VCaP (cell line): ENCODE results near the gene XXYLT1.
"Not testable (repeated sequence)": the region's sequence is repeated elsewhere in the genome, so short reads cannot be mapped to it uniquely, and the experiment has no call there.

Source experiments
- H3K27ac ChIP-seq: fragments of 450-650 bp; 2 replicates; pipeline ENCODE4 v1.5.1; 2017
- CTCF ChIP-seq: fragments of 450-650 bp; conservative IDR thresholded peaks from 2 replicates; pipeline ENCODE4 v1.5.1; 2017; ENCODE audit warnings: mild to moderate bottlenecking, moderate library complexity

Gene XXYLT1

GRCh38 chr3:195096484-195097330 is 174.3 kb downstream of the XXYLT1 start:
- peak overlapping the region; percentile 98 for H3K27ac ChIP-seq
- TF ChIP-seq CTCF = no peak

DNA sequence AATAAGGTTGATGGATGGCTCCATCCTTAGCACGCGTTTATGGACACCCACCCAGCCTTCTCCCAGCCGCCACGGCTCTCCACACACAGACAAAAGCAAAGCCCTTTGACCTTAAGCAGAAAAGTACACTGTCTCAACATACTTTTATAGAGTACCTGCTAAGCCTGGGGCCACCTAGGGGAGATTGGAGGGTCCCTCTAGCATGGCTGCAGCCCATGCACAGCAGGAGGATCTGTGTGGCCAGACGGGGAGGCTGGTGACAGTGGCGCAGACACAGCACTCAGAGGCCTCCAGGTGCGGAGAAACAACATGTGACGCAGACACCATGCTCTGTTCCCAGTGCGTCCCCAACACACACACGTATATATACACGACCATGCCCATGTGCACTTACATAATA is 174.9 kb downstream of the XXYLT1 start:
- no peak for TF ChIP-seq CTCF
- H3K27ac ChIP-seq = peak overlapping the region; percentile 98

DNA sequence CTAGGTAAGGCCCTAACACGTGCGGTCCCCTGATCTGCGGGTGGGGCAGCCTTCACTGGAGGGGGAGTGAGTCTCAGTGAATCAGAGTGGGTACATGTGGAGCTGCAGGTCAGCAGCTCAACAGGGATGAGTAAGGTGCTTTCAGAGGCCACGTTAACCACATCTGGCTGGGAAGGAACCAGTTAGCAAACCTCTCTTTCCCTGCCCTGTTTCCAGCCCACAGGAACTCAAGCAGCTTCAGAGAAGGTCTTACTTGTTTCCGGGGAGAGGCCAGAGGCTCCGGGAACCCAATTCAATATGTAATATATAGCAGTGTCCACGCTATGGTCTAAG is 175.3 kb downstream of the XXYLT1 start:
- H3K27ac ChIP-seq = peak overlapping the region; percentile 98
- no peak for TF ChIP-seq CTCF

DNA sequence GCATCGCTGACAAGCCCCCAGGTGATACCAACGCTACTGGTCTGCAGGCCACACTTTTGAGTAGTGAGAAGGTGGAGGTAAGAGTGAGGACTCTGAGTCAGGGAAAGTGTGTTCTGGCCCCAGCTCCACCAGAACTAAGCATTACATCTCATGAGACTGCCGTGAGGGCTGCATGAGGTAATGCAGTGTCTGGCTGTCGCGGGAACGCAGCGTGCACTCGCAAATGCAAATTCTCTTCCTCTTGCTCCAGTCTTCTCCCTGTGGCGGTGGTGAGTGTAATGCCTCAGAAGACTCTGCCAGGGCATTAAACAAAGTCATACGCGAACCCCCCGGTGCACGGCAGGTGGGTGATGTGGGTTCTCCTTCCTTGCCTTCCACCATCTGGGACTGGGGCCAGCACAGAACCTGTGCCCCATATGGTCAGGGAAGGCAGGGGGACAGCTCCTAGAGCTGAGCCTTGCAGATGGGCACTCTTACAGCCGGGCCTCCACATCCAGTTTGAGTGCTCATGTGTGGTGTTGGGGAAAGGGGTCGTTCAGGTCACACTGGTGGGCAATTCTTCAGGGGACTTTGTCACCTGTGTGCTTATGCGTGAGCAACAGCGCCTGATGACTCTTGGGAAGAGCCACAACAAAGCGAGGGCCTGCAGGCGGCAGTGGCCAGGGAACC is 175.8 kb downstream of the XXYLT1 start:
- TF ChIP-seq CTCF = no peak
- peak overlapping the region; percentile 98 for H3K27ac ChIP-seq

- peak overlapping the region; percentile 98 for H3K27ac ChIP-seq
Observed at GRCh38 chr3:195094191-195094921, 176.6 kb downstream of the XXYLT1 start.

DNA sequence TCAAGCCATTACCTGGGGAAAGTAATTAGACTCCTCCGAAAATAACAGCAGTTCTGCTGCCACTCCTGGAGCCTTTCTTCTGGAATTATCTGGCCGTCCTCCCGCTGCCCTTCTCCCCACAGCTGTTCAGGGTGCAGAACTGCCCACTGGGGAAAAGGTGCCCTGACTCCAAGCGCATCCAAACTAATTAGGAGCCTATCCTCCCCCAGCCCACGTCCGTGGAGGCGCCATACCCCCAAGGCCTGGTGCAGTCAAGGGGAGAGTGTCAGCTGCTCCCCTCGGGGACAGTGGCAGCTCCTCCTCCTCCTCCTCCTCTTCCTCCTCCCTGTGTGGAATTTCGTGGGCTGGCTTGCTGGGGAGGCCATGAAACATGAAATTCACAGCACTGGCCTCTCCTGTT is 177.2 kb downstream of the XXYLT1 start:
- TF ChIP-seq CTCF = no peak
- peak overlapping the region; percentile 98; the same call in 1 of the 2 replicates for H3K27ac ChIP-seq

More at GRCh38 chr3:195094191-195094921, 176.6 kb downstream of the XXYLT1 start:
- no peak for TF ChIP-seq CTCF

GRCh38 chr3:195087840-195088601 is 182.9 kb downstream of the XXYLT1 start:
- H3K27ac ChIP-seq = not testable (repeated sequence)
